GM18868 (cell line): ENCODE data around the gene TSHZ2.
"Not testable (repeated sequence)": the region's sequence is repeated elsewhere in the genome, so short reads cannot be mapped to it uniquely, and the experiment has no call there.

ENCODE experiments used
- ATAC-seq: cut with Tn5 transposase; IDR thresholded peaks from one replicate; pipeline ENCODE4 v1.9.1; 2021; ENCODE audit warnings: mild to moderate bottlenecking, moderate library complexity; ENCODE audit not compliant: unreplicated experiment

TSHZ2 gene

DNA sequence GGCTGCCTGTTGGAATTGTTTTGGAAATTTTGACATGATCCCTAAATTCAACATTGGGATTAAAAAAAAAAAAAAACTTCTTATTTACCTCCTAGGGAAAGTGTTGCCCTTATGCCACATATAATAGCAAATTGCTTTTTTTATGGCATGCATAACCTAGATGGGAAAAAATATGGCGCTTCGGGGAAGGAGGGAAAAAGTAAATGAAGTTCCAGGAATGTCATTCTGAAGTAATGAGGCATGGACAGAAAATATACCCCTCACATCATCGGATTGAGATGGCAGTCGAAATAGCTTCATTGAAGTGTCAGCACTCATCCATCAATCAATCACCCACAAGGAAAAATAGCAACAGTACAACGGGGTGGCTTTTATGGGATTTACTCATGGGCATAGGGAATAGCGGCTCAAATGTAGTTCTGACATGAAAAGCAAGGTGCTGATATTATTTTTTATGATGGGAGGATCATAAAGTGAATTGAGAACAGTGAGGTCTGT, 516.7 kb downstream of the TSHZ2 start:
- no peak for ATAC-seq

- no peak for ATAC-seq
These were observed 517.4 kb downstream of the TSHZ2 start for GRCh38 chr20:53489528-53489927.

GRCh38 chr20:53490620-53491019, 518.5 kb downstream of the TSHZ2 start:
- no peak for ATAC-seq

DNA sequence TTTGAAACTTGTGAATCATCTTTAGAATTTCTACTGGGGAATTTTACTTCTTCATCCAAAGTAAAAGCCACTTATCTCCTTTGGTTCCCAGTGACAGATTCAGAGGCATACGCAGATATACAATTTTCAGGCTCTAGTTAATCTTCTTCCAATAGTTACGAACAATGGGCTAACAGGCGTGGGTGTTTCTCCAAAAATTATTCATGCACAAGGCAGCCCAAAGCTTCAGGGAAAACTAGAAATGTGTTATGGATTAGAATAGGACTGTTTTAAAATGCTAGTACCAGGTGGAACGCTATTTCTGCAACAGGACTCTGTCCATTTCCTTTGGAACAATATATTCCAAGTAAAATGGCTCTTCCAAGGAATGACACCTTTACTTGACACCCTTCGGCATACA, 519.3 kb downstream of the TSHZ2 start:
- ATAC-seq: no peak

- no peak for ATAC-seq
These were observed 520.1 kb downstream of the TSHZ2 start for GRCh38 chr20:53492212-53492611.

- no peak for ATAC-seq
These were observed 521.2 kb downstream of the TSHZ2 start for GRCh38 chr20:53493311-53493857.

- ATAC-seq: no peak
These were observed 522.6 kb downstream of the TSHZ2 start for GRCh38 chr20:53494753-53495152.

DNA sequence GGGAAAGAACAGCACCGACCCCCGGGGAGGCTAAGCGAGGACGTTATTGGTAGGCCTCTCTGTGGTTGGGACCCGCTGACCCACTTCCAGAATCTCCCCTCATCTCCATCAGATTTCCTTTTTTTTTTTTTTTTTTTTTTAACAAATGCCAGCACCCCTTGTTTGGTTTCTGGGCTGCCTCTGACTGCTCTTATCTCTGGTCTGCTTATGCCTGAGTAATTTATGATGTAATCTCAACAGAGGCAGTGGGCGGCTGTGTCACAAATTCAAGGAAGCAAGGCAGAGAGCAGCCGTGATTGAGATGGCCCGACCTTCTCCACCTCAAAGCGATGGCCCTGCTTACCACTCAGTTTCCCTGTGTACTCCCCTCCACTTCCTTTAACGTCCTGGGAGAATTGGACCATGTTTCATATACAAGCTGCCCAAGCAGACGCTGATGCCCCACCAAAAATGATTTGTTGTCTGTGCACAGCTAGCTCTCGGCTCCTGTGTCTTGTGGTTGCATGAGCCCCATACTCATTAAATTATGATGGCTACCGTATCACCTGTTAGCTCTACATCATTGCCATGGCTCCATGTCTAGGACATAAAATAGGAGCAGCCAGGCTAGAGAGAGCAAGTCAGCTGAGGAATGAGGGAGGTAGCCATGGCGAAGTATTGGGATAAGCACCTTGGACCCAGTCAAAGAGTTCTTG, 523.4 kb downstream of the TSHZ2 start:
- ATAC-seq: no peak

GRCh38 chr20:53497246-53497645, 525.1 kb downstream of the TSHZ2 start:
- ATAC-seq: no peak

- no peak for ATAC-seq
These were observed 526.2 kb downstream of the TSHZ2 start for GRCh38 chr20:53498341-53498740.

- no peak for ATAC-seq
These were observed 528.5 kb downstream of the TSHZ2 start for GRCh38 chr20:53500651-53501050.

DNA sequence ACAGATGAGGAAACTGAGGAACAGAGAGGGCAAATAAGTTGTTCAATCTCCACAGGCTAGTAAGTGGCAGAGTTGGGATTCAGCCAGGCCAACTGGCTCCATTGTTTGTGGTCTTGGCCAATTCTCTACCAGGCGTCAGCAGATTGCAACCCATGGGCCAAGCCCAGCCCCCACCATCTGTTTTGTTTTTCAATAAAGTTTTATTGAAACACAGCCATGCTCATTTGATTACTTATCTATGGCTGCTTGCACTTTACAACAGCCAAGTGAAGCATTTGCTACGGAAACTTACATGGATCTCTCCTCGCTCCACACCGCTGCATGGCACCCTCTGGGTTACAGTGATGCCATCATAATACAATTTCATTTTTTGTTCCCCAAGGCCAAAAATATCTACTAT, 530.7 kb downstream of the TSHZ2 start:
- no peak for ATAC-seq

DNA sequence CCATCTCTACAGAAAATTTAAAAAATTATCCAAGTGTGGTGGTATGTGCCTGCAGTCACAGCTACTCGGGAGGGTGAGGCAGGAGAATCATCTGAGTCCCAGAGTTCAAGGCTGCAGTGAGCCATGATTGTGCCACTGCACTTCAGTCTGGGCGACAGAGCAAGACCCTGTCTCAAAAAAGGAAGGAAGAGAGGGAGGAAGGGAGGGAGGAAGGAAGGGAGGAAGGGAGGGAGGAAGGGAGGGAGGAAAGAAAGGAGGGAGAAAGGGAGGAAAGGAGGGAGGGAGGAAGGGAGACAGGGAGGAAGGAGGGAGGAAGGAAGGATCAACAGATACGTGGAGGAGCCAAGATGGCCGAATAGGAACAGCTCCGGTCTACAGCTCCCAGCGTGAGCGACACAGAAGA, 531.4 kb downstream of the TSHZ2 start:
- ATAC-seq: no peak

GRCh38 chr20:53504106-53504505, 531.9 kb downstream of the TSHZ2 start:
- not testable (repeated sequence) for ATAC-seq

- ATAC-seq: no peak
These were observed 538.1 kb downstream of the TSHZ2 start for GRCh38 chr20:53510262-53510661.

DNA sequence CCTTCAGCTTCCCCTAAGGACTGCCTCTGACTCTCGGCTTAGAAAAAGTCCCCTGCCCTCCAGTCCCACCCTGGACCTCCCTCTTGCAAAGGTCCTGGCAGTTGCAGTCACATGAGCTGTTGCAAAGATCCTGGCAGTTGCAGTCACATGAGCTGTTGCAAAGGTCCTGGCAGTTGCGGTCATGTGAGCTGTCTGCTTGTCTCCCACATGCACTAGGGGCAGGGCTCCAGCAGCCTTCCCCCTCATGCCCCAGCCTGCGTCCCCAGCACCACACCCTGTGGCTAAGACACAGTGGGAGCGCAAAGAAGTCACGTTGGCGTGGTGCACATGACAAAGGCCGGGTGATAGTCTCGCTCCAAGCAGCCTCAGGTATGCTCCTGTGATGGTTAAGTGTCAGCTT, 538.5 kb downstream of the TSHZ2 start:
- no peak for ATAC-seq

DNA sequence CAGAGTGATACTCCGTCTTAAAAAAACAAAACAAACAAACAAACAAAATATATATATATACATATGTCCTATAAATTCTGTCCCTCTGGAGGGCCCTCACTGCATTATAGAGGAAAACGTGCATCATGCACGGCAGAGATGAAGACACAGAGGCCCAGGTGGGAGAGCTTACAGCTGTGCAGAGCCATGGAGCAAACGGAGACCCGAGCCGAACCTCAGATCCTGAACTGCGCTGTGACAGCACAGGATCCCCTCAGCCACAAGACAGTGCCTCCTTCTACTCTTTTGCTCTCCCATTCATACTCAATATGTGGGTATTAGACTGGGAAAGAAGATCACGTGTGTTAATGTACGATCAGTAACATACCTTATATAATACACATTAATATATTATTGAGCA, 539.9 kb downstream of the TSHZ2 start:
- ATAC-seq: no peak

DNA sequence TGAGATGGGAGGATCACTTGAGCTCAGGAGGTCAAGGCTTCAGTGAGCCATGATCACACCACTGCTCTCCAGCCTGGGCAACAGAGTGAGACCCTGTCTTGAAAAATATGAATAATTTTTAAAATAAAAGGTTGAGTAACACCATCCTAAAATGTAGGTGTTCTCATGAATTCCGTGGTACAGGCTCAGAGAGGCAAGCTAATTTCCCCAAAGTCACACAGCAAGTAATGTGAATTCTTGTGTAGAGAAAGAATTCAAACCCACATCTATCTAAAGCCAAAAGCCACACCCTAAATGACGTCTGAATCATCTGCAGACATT, 541.0 kb downstream of the TSHZ2 start:
- no peak for ATAC-seq

GRCh38 chr20:53513489-53514298, 541.5 kb downstream of the TSHZ2 start:
- ATAC-seq: no peak

DNA sequence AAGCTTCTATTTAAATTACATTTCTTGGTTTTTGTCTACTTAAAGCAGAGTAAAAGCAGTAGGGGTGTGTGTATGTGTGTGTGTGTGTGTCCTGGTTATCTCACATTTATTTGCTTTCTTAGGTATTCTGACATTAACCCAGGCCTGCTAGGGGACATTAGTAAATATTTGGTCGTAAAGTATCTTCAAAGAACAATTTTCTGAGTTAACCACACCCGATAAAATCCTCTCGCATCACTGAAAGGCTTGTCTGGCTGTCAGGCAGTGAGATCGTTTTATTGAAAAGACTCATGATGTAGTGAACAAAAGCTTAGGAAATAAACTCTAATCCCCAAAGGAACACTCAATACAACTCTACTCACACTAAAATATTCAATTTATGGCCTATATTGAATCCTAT, 543.6 kb downstream of the TSHZ2 start:
- no peak for ATAC-seq

- no peak for ATAC-seq
These were observed 545.0 kb downstream of the TSHZ2 start for GRCh38 chr20:53517146-53517545.

- not testable (repeated sequence) for ATAC-seq
These were observed 549.3 kb downstream of the TSHZ2 start for GRCh38 chr20:53521421-53521820.
